ENCODE measurements around the gene SSTR3.
"Not testable (repeated sequence)": the region's sequence is repeated elsewhere in the genome, so short reads cannot be mapped to it uniquely, and the experiment has no call there.

The SSTR3 gene

GRCh38 chr22:37242395-37242918, 30.2 kb upstream of the SSTR3 start:
- peak; percentile 53 for DNase-seq (ENCODE audit: low spot score)

- no peak for DNase-seq (ENCODE audit: low spot score)
Measured at GRCh38 chr22:37241351-37242142, 29.3 kb upstream of the SSTR3 start.

GRCh38 chr22:37240941-37241320, 28.7 kb upstream of the SSTR3 start:
- no peak for DNase-seq (ENCODE audit: low spot score)

GRCh38 chr22:37240240-37240940, 28.1 kb upstream of the SSTR3 start:
- DNase-seq (ENCODE audit: low spot score), result no peak

- DNase-seq (ENCODE audit: low spot score), result no peak
Measured at GRCh38 chr22:37239336-37240239, 27.3 kb upstream of the SSTR3 start.

- no peak for DNase-seq (ENCODE audit: low spot score)
Measured at GRCh38 chr22:37237371-37238268, 25.3 kb upstream of the SSTR3 start.

- DNase-seq (ENCODE audit: low spot score), result no peak
Measured at GRCh38 chr22:37235897-37236607, 23.8 kb upstream of the SSTR3 start.

GRCh38 chr22:37234736-37235711, 22.7 kb upstream of the SSTR3 start:
- no peak for DNase-seq (ENCODE audit: low spot score)

GRCh38 chr22:37233751-37234631, 21.7 kb upstream of the SSTR3 start:
- no peak for DNase-seq (ENCODE audit: low spot score)

- not testable (repeated sequence) for DNase-seq (ENCODE audit: low spot score)
Measured at GRCh38 chr22:37233371-37233750, 21.1 kb upstream of the SSTR3 start.

GRCh38 chr22:37232140-37232998, 20.1 kb upstream of the SSTR3 start:
- no peak for DNase-seq (ENCODE audit: low spot score)

- no peak for DNase-seq (ENCODE audit: low spot score)
Measured at GRCh38 chr22:37231406-37232139, 19.3 kb upstream of the SSTR3 start.

- DNase-seq (ENCODE audit: low spot score), result no peak
Measured at GRCh38 chr22:37230673-37231405, 18.6 kb upstream of the SSTR3 start.

- DNase-seq (ENCODE audit: low spot score), result peak; percentile 80
Measured at GRCh38 chr22:37229805-37230672, 17.8 kb upstream of the SSTR3 start.

Data from hepatic stellate cell (primary cell).